GM12864 (cell line): ENCODE data around the gene WIPF2.

Experiments
- DNase-seq: peaks from one replicate; pipeline ENCODE4 v3.0.0-alpha.2; 2011; ENCODE audit warnings: low read depth
- H3K4me3 ChIP-seq: 2 replicates; pipeline ENCODE4 v1.5.1; 2011; ENCODE audit warnings: mild to moderate bottlenecking, low read depth, low read length, control low read depth
- TF ChIP-seq, protein P1 (sequence below): IDR thresholded peaks from 2 replicates; pipeline ENCODE4 v1.5.1; 2011; ENCODE audit warnings: low read depth, mild to moderate bottlenecking, moderate library complexity, low read length, control low read depth, inconsistent platforms; ENCODE audit errors: missing control alignments

Gene WIPF2

GRCh38 chr17:40278414-40278813 is 59.3 kb downstream of the WIPF2 start:
- no peak overlapping the region for H3K4me3 ChIP-seq

DNA sequence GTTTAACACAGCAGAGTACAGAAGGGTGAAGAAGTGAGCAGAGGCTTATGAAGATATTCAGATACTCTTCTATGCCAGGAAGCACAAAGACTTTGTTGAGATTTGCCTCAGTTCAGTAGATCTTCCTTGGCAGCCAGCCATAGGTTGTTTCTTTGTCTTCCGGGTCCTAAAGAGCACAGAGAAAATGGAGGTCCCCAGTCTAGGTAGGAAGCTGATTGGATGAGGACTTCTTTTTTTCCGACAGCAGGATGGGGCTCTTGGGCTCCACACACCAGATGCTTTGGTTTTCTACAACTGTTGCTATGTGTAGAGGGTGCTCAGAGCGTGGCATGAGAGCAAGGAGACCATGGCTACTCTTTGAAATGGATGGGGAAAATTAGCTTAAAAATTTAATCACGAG is 60.3 kb downstream of the WIPF2 start:
- DNase-seq: no peak
- TF ChIP-seq, protein P1, sequence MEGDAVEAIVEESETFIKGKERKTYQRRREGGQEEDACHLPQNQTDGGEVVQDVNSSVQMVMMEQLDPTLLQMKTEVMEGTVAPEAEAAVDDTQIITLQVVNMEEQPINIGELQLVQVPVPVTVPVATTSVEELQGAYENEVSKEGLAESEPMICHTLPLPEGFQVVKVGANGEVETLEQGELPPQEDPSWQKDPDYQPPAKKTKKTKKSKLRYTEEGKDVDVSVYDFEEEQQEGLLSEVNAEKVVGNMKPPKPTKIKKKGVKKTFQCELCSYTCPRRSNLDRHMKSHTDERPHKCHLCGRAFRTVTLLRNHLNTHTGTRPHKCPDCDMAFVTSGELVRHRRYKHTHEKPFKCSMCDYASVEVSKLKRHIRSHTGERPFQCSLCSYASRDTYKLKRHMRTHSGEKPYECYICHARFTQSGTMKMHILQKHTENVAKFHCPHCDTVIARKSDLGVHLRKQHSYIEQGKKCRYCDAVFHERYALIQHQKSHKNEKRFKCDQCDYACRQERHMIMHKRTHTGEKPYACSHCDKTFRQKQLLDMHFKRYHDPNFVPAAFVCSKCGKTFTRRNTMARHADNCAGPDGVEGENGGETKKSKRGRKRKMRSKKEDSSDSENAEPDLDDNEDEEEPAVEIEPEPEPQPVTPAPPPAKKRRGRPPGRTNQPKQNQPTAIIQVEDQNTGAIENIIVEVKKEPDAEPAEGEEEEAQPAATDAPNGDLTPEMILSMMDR: no peak
- H3K4me3 ChIP-seq: no peak overlapping the region

More at GRCh38 chr17:40278414-40278813, 59.3 kb downstream of the WIPF2 start:
- TF ChIP-seq, protein P1: no peak
- no peak for DNase-seq

- TF ChIP-seq, protein P1: no peak
- no peak for DNase-seq
- no peak overlapping the region for H3K4me3 ChIP-seq
Observed at GRCh38 chr17:40281663-40282062, 62.6 kb downstream of the WIPF2 start.

- DNase-seq: no peak
- TF ChIP-seq, protein P1: no peak
- no peak overlapping the region for H3K4me3 ChIP-seq
Observed at GRCh38 chr17:40283662-40284061, 64.6 kb downstream of the WIPF2 start.

GRCh38 chr17:40284085-40284713 is 65.1 kb downstream of the WIPF2 start:
- TF ChIP-seq, protein P1: peak; percentile 5
- H3K4me3 ChIP-seq: no peak overlapping the region
- DNase-seq: no peak

DNA sequence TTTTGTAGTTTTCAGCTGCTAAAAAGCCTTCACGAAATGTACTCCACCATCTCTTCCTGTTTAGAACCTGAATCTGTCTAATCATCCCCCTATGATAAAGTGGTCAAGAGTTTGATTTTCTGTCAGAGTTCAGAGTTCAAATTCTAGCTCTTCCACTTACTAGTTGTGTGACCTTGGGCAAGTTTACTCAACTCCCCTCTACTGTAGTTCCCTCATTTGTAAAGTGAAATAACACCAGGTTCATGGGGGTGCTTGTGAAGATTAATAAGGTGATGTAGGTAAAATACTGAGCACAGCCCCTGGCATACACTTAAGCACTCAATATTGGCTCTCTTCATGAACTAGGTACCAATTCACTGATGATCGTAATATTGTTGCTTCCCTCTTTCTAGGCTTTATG is 67.4 kb downstream of the WIPF2 start:
- H3K4me3 ChIP-seq: no peak overlapping the region
- TF ChIP-seq, protein P1: no peak
- DNase-seq: no peak

GRCh38 chr17:40287159-40287493 is 68.0 kb downstream of the WIPF2 start:
- H3K4me3 ChIP-seq: no peak overlapping the region; the same call in 1 of the 2 replicates
- TF ChIP-seq, protein P1: no peak
- DNase-seq: no peak
